HG03196 (cell line): ENCODE measurements around the gene PTPRG.

Experiments used
- ATAC-seq: cut with Tn5 transposase; IDR thresholded peaks from one replicate; pipeline ENCODE4 v1.9.1; 2021; ENCODE audit not compliant: unreplicated experiment

The PTPRG gene

DNA sequence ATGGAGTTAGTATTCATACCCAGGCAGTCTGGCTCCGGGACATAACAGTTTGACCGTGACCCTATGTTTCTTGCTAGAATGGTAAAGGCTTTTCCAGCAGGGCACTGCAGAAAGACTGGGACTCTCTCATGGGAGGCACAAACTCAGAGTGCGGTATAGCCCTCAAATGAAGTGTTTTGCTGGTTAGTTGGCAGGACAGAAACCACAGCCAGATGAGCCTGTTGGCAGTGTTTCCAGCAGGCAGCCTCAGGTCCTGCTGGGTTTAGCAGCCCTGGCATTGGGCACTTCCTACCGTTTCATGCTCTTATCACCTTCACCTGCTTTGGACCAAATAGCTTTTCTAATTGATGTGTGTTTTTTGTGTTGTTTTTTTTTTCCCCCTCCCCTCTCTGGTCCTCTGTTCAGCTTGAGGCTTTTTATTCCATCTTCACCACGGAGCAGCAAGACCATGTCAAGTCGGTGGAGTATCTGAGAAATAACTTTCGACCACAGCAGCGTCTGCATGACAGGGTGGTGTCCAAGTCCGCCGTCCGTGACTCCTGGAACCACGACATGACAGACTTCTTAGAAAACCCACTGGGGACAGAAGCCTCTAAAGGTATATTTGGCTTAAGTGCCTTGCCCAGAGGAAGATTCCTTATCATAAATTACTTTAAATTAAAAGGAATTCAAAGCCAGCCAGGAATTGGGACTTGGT lies 606.3 kb downstream of the PTPRG start:
- ATAC-seq: no peak

DNA sequence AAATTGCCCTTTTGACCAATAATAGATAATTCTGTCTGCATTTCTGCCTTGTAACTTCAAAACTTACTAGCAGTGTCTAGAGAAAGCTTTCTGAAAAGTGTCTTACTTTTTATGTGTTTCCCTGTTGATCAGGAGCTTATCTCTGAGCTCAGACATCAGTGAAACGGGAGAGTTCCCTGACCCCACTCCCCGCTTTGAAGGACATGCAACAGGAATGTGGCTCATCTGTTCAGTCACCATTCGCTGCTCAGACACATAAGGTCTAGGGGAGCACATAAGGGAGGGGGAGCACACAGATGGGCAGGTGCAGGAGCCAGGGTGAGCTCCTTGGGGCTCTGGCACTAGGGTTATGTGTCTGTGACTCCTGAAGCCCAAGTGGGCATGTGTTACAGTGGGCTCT lies 607.0 kb downstream of the PTPRG start:
- no peak for ATAC-seq

DNA sequence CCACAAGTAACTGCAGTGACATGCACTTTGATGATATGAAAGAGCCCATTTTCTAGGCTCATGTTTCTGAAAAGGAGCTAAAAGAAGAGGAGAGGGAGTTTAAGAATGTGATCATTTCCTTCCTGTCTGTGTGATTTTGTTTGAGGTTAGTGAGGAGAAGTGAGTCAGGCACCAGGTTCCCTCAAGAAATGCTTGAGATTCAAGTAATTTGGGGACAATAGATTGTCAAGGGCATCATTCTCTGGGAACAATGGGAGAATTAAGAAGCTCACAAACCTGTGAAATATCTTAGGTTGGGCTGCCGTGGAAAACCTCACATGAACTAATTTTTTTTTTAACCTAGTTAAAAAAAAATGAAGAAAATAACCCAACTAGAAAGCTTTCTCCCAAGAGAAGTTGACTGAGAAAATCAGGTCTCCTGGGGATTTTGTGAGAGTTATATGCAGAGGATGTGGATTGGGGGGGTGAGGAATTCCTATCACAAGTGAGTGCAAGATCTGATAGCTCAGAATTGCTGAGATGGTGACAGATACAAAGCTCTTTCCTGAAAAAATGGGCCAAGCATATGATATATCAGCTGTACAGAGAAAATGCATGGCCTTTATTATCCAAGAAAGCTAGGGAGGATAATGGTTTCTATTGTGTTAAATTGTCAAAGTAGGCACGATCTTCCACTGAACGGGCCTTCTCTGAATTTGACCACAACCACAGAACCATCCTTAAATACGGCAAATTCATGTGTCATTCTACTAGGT lies 608.7 kb downstream of the PTPRG start:
- no peak for ATAC-seq

DNA sequence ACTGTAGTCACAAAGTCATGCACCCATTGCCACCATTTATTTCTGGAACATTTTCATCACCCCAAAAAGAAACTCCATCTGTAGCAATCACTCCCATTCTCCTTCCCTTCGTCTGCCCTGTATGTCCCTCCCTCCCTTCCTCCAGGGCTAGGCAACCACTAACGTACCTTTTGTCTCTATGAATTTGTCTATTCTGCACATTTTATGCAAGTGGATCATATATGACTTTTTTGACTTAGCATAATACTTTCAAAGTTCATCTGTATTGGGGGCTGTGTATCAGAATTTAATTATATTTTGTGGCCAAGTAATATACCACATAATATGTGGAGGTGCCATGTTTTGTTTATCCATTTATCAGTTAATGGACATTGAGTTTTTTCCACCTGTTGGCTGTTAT lies 610.4 kb downstream of the PTPRG start:
- ATAC-seq: no peak

DNA sequence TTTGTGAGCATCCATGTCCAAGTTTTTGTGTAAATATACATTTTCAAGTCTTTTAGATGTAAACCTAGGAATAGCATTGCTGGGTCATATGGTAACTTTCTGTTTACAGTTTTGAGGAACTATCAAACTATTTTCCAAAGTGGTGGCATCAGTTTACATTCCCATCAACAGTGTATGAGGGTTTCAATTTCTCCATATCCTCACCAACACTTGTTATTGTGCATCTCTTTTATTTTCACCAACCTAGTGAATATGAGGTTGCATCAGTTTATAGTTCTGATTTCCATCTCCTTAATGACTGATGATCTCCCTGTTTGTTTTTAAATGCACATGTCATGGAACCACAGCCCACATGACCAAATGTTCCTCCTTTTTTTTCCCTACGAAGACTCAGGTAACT lies 610.8 kb downstream of the PTPRG start:
- ATAC-seq: no peak

DNA sequence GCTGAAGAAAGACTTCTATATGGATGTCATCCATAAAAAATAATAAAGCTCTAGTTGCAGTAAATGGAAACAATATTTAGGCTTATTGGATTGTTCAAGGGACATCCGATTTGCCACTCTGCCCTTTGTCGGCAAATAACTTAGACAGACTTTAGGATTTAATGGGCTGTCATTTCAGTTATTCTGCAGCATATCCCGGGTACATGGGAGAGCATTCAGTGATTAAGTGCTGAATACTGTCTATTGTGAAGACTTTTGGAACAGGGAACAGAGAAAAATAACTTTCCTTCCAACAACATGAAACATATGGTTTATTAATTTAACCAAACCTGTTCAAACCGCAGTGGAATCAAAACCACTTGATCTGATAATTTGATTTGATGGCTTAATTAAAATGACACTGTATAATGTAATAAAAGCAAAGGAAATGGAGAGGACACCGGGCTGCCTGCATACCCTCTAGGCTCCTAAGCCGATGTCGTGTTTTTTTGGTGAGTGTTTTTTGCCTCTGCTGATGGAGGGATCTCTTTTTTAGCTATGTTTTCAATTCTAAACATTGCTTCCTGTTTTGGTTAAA lies 612.7 kb downstream of the PTPRG start:
- no peak for ATAC-seq

DNA sequence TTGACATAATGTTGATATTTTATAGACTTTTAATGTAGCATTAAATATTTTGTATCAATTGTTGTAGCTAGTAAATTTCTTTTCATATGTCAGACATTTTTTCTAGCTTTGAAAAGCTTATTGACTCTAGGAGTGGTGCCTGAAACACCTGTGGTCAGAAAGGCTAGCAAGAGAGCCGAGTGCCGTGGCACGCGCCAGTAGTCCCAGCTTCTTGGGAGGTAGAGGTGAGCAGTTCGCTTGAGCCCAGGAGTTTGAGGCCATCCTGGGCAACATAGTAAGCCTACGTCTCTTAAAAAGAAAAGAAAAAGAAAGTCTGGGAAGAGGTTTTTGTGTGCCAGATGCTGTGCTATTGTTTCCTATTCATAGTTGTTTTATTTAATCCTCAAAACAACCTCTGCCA lies 613.8 kb downstream of the PTPRG start:
- ATAC-seq: no peak

- no peak for ATAC-seq
Measured at GRCh38 chr3:62178032-62178431, 616.7 kb downstream of the PTPRG start.

DNA sequence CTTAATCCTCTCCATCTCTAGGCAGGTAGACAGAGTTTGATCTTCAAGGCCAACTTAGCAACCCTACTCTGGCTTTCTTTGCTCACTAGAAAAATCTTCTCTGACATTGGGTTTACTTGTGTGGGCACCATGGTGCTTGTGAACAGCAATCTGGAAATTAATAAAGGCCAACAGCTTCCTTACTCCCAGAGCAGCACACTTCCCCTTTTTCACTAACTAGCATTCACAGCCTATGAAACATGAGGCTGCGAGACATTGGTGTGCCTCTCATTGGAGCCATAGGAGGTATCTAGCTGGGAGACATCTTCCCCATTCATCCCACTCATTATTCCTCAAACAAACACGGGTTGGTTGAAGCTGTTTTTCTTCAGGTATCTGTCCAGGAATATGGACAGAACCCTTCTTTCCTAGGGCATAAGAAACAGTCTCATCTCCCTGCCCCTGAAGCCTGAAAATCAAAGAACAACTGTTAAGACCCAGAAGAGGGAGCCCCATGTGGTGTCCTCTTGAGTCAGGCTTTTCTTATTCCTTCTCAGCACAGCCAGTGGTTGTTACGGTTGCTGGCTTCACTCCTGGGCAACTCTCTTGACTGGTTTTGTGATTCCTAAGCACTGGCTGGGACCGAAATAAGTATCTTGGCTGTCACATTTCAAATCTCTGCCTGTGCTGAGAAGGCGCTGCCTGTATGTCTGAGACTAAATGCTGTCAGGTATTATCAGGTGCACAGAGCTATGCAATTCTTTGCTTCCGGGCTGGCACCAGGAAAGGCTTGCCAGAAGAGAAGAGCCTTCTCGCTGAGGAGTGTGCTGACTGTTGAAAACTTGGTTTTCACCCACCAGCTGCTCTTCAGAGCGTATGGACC lies 617.6 kb downstream of the PTPRG start:
- no peak for ATAC-seq

DNA sequence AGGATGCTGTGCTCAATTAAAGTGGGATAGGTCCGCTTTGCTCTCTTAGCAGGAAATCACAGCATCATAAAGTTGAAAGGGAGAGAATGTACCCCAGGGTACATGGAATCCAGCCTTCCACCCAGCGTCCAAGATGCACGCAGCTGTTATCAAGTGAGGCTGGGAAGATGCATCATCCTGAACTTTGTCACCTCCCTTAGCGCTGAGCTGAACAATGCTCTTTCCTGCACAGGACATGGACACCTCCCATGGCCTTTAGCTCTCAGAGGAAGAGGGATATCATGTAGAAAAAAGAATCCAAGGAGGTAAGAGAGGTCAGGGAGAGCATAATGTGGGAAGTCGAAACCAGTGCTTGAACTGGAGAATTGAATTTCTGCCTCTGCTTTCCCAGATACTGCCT lies 619.1 kb downstream of the PTPRG start:
- ATAC-seq: no peak

- ATAC-seq: no peak
Measured at GRCh38 chr3:62183087-62183486, 621.7 kb downstream of the PTPRG start.

DNA sequence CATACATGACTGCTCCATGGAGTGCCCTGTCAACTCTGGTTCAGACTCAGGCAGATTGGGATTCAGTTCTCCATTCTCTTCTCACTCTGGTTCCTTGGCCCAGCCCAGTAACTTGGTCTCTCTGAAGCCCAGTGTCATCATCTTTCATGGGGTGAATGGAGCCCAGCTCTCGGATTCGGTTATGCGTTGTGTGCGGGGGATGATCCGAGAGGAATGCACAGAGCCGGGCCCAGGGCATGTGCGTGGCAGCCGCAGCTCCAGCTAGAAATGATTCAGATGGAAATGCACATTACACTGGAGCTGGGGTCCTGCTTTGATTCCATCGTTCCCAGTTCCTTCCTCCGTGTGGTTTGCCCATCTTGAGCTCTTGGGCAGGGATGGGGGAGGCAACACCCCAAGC lies 622.6 kb downstream of the PTPRG start:
- no peak for ATAC-seq

DNA sequence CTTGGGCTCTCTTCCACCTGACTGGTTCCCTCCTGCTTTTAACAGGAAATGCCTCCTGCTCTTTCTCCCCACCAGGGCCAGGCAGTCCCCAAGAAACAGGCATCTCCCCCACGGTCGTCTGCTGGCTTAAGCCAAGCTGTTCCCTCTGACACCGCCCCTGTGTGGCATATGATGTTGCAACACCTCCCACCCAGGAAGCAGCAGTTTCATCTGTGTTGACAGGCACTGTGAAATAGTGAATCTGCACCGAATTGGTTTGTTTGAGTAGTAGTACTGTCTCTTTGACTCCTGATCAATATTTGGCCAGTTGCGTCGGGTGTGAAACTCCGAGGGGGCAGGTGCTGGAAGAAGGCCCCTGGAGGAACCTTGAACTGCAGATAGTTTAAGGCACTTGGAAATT lies 623.2 kb downstream of the PTPRG start:
- ATAC-seq: no peak

- ATAC-seq: no peak
Measured at GRCh38 chr3:62187022-62187431, 625.7 kb downstream of the PTPRG start.

DNA sequence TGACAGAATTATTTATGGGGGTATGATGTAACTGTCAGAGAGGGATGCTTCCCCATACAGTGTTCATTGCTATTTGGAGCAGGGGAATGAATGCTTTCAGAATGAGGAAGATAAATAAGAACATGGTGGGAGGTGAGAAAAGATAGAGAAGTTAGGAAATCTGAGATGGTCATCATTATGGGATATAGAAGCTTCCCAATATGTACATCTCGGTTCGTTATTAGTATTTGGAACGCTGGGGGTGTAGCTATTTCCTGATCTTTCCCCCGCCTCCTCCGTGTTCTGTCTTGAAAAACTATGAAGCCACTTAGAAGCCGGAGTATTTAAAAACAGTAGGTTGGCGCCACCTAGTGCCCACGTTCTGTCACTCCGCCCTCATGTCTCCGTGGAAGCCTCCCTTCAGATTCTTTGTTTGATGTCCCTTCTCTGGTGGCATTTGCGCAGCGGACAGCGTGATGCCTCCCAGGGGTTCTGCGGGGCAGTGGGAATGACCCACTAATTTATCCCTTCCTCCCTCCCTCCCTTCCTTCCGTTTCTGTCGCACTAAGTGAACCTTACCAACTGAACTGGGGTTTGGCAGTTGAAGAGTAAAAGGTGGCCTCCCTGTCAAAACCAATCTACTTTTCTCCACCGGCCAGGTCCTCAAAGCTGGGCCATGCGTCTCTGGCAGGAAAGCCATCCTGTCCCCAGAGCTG lies 627.5 kb downstream of the PTPRG start:
- no peak for ATAC-seq

- ATAC-seq: no peak
Measured at GRCh38 chr3:62189376-62189698, 628.0 kb downstream of the PTPRG start.

DNA sequence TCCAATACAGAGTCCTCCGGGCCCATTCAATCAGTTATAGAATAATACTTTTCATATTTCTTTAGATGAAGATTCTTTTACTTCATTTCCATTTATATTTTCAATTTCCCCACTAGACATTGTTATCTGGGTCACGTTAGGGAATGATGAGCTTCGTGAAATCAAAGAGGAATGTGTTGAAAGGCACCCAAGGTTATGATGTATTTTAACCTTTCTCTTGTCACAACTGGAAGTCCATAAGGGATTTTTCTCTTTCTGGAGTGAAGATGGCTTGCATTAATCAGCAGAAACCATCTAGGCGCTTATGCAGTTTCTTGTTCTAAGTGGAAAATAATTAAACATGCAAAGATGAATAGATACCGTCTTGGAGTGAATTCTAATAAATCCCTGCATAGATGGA lies 631.5 kb downstream of the PTPRG start:
- no peak for ATAC-seq

DNA sequence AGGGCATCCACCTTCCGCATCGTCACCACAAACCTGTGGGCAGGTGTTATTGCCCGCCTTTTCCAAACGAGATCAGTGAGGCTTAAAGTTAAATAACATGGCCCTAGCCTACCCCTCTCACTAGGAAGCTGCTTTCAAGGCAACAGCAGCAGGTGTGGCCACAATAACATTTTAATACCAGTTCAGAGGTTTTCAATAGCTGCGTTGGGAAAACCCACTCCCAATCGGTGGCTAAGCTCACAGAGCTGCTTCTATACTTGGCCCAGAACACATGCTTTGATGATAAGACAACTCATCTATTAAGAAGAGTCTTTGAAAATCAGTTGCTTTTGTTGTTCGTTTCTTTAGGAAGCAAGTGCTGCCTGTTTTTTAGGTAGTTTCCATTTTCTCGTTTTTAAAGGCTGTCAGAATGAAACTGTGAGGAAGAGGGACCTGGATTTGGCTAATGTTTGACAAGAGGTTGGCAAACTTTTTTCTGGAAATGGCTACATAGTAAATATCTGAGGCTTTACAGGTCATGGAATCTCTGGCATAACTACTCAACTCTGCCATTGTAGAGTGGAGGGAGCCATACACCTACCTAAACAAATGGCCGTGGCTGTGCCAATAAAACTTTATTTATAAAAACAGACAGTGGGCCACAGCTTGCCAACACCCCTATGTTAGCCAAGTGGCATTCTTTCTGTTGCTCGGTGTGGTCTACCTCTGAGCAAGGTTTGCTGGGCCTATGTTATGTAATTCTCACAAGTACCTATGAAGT lies 632.4 kb downstream of the PTPRG start:
- no peak for ATAC-seq

DNA sequence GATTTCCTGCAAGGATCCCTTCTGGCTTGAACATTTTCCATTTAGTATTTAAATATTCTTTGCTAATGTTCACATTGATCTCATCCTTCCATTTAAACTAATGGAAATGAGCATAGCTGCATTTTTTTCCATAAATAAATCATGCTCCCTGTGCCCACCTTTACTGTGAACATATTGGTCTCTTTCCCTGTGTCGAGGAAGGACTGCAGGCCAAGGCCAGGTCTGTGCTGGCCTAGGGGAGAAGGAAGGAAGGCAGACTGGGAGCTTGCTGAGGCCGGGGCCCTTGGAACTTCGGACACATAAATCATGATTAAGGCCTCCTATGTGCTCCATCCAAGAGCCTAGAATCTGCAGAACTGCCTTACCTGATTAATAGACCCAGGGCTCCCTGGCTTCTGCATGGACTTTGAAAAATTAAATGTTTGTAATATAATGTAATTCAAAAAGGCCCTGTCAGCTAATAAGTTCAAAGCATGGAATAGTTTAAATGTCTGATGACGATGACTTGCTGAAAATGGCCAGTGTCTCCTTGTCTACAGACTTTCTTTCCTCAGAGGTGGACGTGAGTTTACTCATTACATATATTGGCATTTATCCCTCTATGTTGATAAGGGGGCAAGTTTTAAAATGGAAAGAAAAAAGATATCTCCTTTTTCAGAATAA lies 636.1 kb downstream of the PTPRG start:
- ATAC-seq: no peak

- ATAC-seq: no peak
Measured at GRCh38 chr3:62199126-62199525, 637.8 kb downstream of the PTPRG start.
